ENCODE data around the gene KLF16.

DNA sequence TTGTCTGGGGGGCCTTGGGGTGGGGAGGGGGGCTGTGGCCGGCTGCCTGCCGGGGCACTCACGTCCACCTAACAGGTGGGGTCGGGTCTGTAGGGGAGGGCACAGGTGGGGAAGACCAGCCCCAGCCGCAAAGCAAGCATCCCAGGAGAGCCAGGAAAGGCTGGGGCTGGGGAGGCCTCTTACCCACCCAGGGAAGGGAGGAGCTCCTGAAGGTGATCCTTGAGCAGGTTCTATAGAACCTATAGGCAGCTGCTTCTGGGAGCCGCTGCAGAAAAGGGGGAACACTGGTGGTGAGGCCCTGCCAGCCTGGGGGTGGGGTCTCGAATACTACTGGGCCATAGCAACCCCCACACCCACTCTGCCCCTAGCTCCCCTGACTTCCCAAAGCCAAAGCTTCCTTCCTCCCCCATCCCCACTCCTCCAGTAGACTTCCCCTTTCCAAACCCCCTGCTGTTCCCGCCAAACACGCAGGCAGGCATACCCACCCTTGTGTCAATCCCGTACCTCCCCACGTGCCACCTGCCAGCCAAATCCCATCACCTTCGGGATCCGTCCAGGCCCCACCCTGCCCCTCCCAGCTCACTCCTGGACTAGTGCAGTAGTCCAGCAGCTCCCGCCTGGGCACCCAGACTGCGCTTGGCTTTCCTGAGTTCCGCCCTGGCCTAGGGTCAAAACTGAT, 5.6 kb downstream of the KLF16 start:
- TF ChIP-seq ZNF8 (CRISPR knock-in tag; IDR thresholded peaks at IDR 0.05) = no peak
- TF ChIP-seq ISL1 (CRISPR knock-in tag; IDR thresholded peaks at IDR 0.05) = no peak
